KMS-11 (cell line): ENCODE results near the gene MAMDC2.

Source experiments
- H2AFZ ChIP-seq: fragments of 200-600 bp; sonication (generic); 2 replicates; pipeline ENCODE4 v1.6.1; 2016; ENCODE audit warnings: antibody characterized with exemption, mixed run types, low read depth
- H3K27ac ChIP-seq: fragments of 200-600 bp; sonication (generic); 2 replicates; pipeline ENCODE4 v1.6.1; 2016; ENCODE audit warnings: mild to moderate bottlenecking, mixed run types
- H3K27me3 ChIP-seq: fragments of 200-600 bp; sonication (generic); 2 replicates; pipeline ENCODE4 v1.6.1; 2017; ENCODE audit warnings: mild to moderate bottlenecking, low read depth, mixed run types, moderate library complexity; ENCODE audit not compliant: insufficient read depth
- H3K36me3 ChIP-seq: fragments of 200-600 bp; sonication (generic); 2 replicates; pipeline ENCODE4 v1.6.1; 2017; ENCODE audit warnings: mild to moderate bottlenecking, mixed run types; ENCODE audit not compliant: insufficient read depth
- H3K4me1 ChIP-seq: fragments of 200-600 bp; sonication (generic); 2 replicates; pipeline ENCODE4 v1.6.1; 2016; ENCODE audit warnings: mild to moderate bottlenecking, low read depth, mixed run types; ENCODE audit not compliant: poor library complexity, severe bottlenecking
- H3K4me2 ChIP-seq: fragments of 200-600 bp; sonication (generic); 2 replicates; pipeline ENCODE4 v1.7.0; 2016; ENCODE audit warnings: mild to moderate bottlenecking, mixed run types
- H3K4me3 ChIP-seq: fragments of 200-600 bp; sonication (generic); IDR thresholded peaks from 2 replicates; pipeline ENCODE4 v1.6.1; 2017; ENCODE audit warnings: low read depth, low read length, mixed read lengths; ENCODE audit not compliant: insufficient read depth
- H3K79me2 ChIP-seq: fragments of 200-600 bp; sonication (generic); 2 replicates; pipeline ENCODE4 v1.6.1; 2016; ENCODE audit warnings: low read depth, mixed run types; ENCODE audit not compliant: insufficient read depth
- H3K9ac ChIP-seq: fragments of 200-600 bp; sonication (generic); 2 replicates; pipeline ENCODE4 v1.6.1; 2016; ENCODE audit warnings: mild to moderate bottlenecking, mixed run types
- H4K20me1 ChIP-seq: fragments of 200-600 bp; sonication (generic); 2 replicates; pipeline ENCODE4 v1.6.1; 2016; ENCODE audit warnings: mild to moderate bottlenecking, mixed run types; ENCODE audit not compliant: insufficient read depth
- TF ChIP-seq, protein P1 (sequence below): fragments of 200-600 bp; sonication (generic); conservative IDR thresholded peaks from 2 replicates; pipeline ENCODE4 v1.6.1; 2017; ENCODE audit warnings: low read depth, mild to moderate bottlenecking, antibody characterized with exemption, low read length, moderate library complexity, mixed read lengths

Gene MAMDC2

DNA sequence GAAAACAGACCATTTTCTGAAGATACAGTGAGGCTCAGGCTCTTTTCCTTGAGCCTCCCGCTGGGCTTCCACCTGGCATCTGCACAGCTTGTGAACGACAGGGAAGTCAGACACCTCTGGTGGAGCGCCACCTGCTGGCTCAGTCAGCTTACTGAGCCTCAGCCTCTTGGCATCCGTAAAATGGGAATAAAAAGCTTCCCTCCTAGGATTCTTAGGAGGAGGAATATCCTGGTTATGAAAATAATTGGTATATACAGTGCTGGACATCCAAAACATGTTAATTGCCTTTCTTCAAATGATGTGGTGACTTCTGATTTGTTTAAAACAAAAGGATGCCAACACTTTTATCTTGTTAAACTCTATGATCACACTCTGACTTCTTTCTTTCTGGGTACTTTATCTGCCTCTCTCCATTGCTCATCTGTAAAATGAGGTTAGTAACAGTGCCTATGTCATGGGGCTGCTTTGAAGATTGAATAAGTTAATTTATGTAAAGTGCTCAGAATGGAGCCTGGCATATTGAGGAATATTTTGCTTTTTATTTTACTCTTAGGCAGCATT, 67.5 kb downstream of the MAMDC2 start:
- Histone ChIP-seq H3K36me3 (no peaks in the 10 kb centered on the region), H2AFZ (peak overlapping the region; percentile 49; the same call in 1 of the 2 replicates), H3K4me1 (peaks cover 27% of the 10 kb centered on the region), H3K4me3 (no peak overlapping the region), H3K27ac (peak overlapping the region; percentile 38), H3K4me2 (peak overlapping the region; percentile 83), H3K9ac (peak overlapping the region; percentile 28; the same call in 1 of the 2 replicates), H3K79me2 (no peaks in the 10 kb centered on the region), H4K20me1 (no peaks in the 10 kb centered on the region), H3K27me3 (no peaks in the 10 kb centered on the region)
- TF ChIP-seq, protein P1, sequence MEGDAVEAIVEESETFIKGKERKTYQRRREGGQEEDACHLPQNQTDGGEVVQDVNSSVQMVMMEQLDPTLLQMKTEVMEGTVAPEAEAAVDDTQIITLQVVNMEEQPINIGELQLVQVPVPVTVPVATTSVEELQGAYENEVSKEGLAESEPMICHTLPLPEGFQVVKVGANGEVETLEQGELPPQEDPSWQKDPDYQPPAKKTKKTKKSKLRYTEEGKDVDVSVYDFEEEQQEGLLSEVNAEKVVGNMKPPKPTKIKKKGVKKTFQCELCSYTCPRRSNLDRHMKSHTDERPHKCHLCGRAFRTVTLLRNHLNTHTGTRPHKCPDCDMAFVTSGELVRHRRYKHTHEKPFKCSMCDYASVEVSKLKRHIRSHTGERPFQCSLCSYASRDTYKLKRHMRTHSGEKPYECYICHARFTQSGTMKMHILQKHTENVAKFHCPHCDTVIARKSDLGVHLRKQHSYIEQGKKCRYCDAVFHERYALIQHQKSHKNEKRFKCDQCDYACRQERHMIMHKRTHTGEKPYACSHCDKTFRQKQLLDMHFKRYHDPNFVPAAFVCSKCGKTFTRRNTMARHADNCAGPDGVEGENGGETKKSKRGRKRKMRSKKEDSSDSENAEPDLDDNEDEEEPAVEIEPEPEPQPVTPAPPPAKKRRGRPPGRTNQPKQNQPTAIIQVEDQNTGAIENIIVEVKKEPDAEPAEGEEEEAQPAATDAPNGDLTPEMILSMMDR: peak; percentile 98

DNA sequence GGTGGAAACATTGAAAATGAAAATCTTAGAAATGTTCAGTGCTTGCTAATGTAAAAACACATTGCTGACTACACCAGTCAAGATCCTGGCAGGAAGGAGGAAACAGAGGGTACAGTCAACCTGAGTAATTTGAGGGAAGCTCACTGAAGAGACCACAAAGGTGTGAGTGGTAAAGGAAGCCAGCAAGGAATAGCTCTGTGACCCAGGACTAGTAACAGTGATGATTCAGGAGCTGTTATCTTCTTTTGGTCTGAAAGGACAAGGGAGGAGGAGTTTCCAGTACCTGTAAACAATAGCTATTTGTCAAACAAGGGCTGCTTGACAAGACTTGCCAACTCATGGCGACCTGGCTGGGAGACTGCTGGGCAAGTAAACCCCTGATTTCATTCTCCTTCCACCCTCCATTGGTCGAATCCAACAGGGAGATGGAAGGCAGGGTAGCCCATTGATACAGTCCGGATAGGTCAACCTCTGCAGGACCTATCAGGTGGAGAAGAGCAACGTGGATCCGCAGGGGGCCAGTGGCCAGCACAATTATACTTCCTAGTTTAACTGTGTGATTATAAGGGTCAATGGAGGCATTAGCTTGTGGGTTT, 68.1 kb downstream of the MAMDC2 start:
- no peak overlapping the region for H3K4me3 ChIP-seq
- no peaks in the 10 kb centered on the region for H3K79me2 ChIP-seq
- H3K27ac ChIP-seq: no peak overlapping the region
- TF ChIP-seq, protein P1: no peak
- H2AFZ ChIP-seq: no peak overlapping the region
- H3K9ac ChIP-seq: no peak overlapping the region
- H3K4me2 ChIP-seq: peak overlapping the region; percentile 83; the same call in 1 of the 2 replicates
- no peaks in the 10 kb centered on the region for H4K20me1 ChIP-seq
- H3K4me1 ChIP-seq: peaks cover 27% of the 10 kb centered on the region
- no peaks in the 10 kb centered on the region for H3K36me3 ChIP-seq
- H3K27me3 ChIP-seq: no peaks in the 10 kb centered on the region

DNA sequence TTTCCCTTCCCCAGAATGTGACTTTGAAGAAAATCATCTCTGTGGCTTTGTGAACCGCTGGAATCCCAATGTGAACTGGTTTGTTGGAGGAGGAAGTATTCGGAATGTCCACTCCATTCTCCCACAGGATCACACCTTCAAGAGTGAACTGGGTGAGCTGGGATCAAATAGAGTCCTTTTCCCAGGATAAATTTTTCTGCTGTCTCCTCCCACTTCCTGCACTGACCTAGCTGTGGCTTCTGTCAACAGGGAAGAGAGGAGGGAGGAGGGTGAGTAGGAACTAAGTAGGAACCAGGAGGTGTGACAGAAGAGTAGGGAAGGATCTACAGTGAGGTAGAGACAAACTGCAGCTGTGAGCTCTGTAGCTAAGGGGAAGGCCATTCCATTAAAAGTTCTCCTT, 69.3 kb downstream of the MAMDC2 start:
- Histone ChIP-seq H3K36me3 (no peaks in the 10 kb centered on the region), H2AFZ (no peak overlapping the region), H3K4me3 (no peak overlapping the region), H4K20me1 (no peaks in the 10 kb centered on the region), H3K27ac (no peak overlapping the region), H3K9ac (no peak overlapping the region), H3K79me2 (no peaks in the 10 kb centered on the region), H3K27me3 (no peaks in the 10 kb centered on the region), H3K4me1 (peaks cover 27% of the 10 kb centered on the region), H3K4me2 (no peak overlapping the region)
- TF ChIP-seq, protein P1: no peak

DNA sequence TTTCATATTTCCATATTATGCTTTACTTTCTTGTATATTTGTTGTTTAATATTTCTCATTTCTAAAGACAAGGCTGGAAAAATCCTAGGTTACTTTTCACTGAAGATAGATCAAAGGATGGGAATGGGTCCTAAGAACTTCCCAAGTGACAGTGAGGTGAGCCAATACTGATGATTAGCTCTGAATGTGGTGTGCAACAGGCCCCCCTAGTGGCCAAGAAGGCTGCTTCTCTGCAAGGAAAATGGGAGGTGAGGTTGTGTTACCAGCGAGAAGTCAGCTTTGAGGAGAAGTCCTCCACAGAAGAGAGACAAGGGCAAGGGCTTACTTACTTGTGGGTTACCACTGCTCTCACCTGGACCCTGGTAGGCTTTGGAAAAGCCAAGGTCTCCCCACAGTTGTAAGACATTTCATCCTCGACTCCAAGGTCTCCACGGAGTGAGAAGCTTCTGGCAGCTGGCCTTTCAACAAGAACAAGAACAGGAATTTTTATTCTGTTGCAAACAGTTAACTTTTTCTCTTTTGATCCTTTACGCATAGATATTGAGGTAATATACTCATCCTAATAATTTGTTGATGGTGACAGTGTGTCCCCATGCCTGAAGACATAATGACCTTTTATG, 69.9 kb downstream of the MAMDC2 start:
- Histone ChIP-seq H4K20me1 (no peaks in the 10 kb centered on the region), H3K4me3 (no peak overlapping the region), H3K9ac (no peak overlapping the region), H3K4me2 (no peak overlapping the region), H3K79me2 (no peaks in the 10 kb centered on the region), H3K27ac (no peak overlapping the region), H3K4me1 (peaks cover 27% of the 10 kb centered on the region), H3K36me3 (no peaks in the 10 kb centered on the region), H3K27me3 (no peaks in the 10 kb centered on the region), H2AFZ (no peak overlapping the region)
- TF ChIP-seq, protein P1: peak; percentile 81
